Measurements from ENCODE around the gene RELL2.

The RELL2 gene

GRCh38 chr5:141640698-141641097 is 3.9 kb downstream of the RELL2 start:
- Histone ChIP-seq H3K9ac (ENCODE audit: insufficient read length, low read depth) (no peak overlapping the region), H3K36me3 (ENCODE audit: insufficient read depth, insufficient read length, low read length) (peaks cover 28% of the 10 kb centered on the region), H3K27me3 (ENCODE audit: insufficient read depth, insufficient read length) (no peaks in the 10 kb centered on the region), H3K9me3 (ENCODE audit: insufficient read depth, low read length) (no peaks in the 10 kb centered on the region), H3K4me1 (ENCODE audit: insufficient read depth, insufficient read length) (peaks cover 4% of the 10 kb centered on the region), H3K4me3 (ENCODE audit: insufficient read length, low read depth) (no peak overlapping the region)
- TF ChIP-seq SUZ12 (IDR thresholded peaks at IDR 0.05; ENCODE audit: extremely low read depth, insufficient read depth, insufficient read length) (no peak), YY1 (IDR thresholded peaks at IDR 0.05; ENCODE audit: insufficient read depth, insufficient read length) (no peak), ZNF274 (IDR thresholded peaks at IDR 0.05; ENCODE audit: low read depth, low read length) (no peak)
- DNase-seq (ENCODE audit: low read depth, low spot score): no peak

GRCh38 chr5:141641634-141642267 is 5.0 kb downstream of the RELL2 start:
- DNase-seq (ENCODE audit: low read depth, low spot score): no peak

GRCh38 chr5:141646026-141646425 is 9.2 kb downstream of the RELL2 start:
- TF ChIP-seq YY1 (IDR thresholded peaks at IDR 0.05; ENCODE audit: insufficient read depth, insufficient read length) (no peak), SUZ12 (IDR thresholded peaks at IDR 0.05; ENCODE audit: extremely low read depth, insufficient read depth, insufficient read length) (no peak)
- Histone ChIP-seq H3K9me3 (ENCODE audit: insufficient read depth, low read length) (no peaks in the 10 kb centered on the region), H3K4me3 (ENCODE audit: insufficient read length, low read depth) (no peak overlapping the region), H3K36me3 (ENCODE audit: insufficient read depth, insufficient read length, low read length) (peaks cover 32% of the 10 kb centered on the region), H3K27me3 (ENCODE audit: insufficient read depth, insufficient read length) (no peaks in the 10 kb centered on the region), H3K9ac (ENCODE audit: insufficient read length, low read depth) (no peak overlapping the region), H3K4me1 (ENCODE audit: insufficient read depth, insufficient read length) (peaks cover 8% of the 10 kb centered on the region)
- DNase-seq (ENCODE audit: low read depth, low spot score): no peak

More at GRCh38 chr5:141641634-141642267, 5.0 kb downstream of the RELL2 start:
- H3K4me1 ChIP-seq (ENCODE audit: insufficient read depth, insufficient read length): peaks cover 6% of the 10 kb centered on the region
- no peak overlapping the region for H3K9ac ChIP-seq (ENCODE audit: insufficient read length, low read depth)
- H3K9me3 ChIP-seq (ENCODE audit: insufficient read depth, low read length): no peaks in the 10 kb centered on the region
- no peaks in the 10 kb centered on the region for H3K27me3 ChIP-seq (ENCODE audit: insufficient read depth, insufficient read length)
- peaks cover 37% of the 10 kb centered on the region for H3K36me3 ChIP-seq (ENCODE audit: insufficient read depth, insufficient read length, low read length)
- no peak for TF ChIP-seq ZNF274 (IDR thresholded peaks at IDR 0.05; ENCODE audit: low read depth, low read length)
- TF ChIP-seq YY1 (IDR thresholded peaks at IDR 0.05; ENCODE audit: insufficient read depth, insufficient read length): no peak
- no peak for TF ChIP-seq SUZ12 (IDR thresholded peaks at IDR 0.05; ENCODE audit: extremely low read depth, insufficient read depth, insufficient read length)
- no peak overlapping the region for H3K4me3 ChIP-seq (ENCODE audit: insufficient read length, low read depth)

GRCh38 chr5:141647242-141647641 is 10.4 kb downstream of the RELL2 start:
- Histone ChIP-seq H3K36me3 (ENCODE audit: insufficient read depth, insufficient read length, low read length) (peaks cover 26% of the 10 kb centered on the region), H3K4me3 (ENCODE audit: insufficient read length, low read depth) (no peak overlapping the region), H3K4me1 (ENCODE audit: insufficient read depth, insufficient read length) (peaks cover 8% of the 10 kb centered on the region), H3K27me3 (ENCODE audit: insufficient read depth, insufficient read length) (peaks cover 7% of the 10 kb centered on the region), H3K9me3 (ENCODE audit: insufficient read depth, low read length) (no peaks in the 10 kb centered on the region), H3K9ac (ENCODE audit: insufficient read length, low read depth) (no peak overlapping the region)
- TF ChIP-seq YY1 (IDR thresholded peaks at IDR 0.05; ENCODE audit: insufficient read depth, insufficient read length) (no peak), SUZ12 (IDR thresholded peaks at IDR 0.05; ENCODE audit: extremely low read depth, insufficient read depth, insufficient read length) (no peak), ZNF274 (IDR thresholded peaks at IDR 0.05; ENCODE audit: low read depth, low read length) (no peak)
- DNase-seq (ENCODE audit: low read depth, low spot score): no peak

- Histone ChIP-seq H3K4me1 (ENCODE audit: insufficient read depth, insufficient read length) (peaks cover 8% of the 10 kb centered on the region), H3K4me3 (ENCODE audit: insufficient read length, low read depth) (no peak overlapping the region), H3K27me3 (ENCODE audit: insufficient read depth, insufficient read length) (peaks cover 11% of the 10 kb centered on the region), H3K9ac (ENCODE audit: insufficient read length, low read depth) (no peak overlapping the region), H3K36me3 (ENCODE audit: insufficient read depth, insufficient read length, low read length) (peaks cover 22% of the 10 kb centered on the region), H3K9me3 (ENCODE audit: insufficient read depth, low read length) (no peaks in the 10 kb centered on the region)
- DNase-seq (ENCODE audit: low read depth, low spot score): no peak
- TF ChIP-seq ZNF274 (IDR thresholded peaks at IDR 0.05; ENCODE audit: low read depth, low read length) (no peak), SUZ12 (IDR thresholded peaks at IDR 0.05; ENCODE audit: extremely low read depth, insufficient read depth, insufficient read length) (no peak), YY1 (IDR thresholded peaks at IDR 0.05; ENCODE audit: insufficient read depth, insufficient read length) (no peak)
These were observed 11.1 kb downstream of the RELL2 start for GRCh38 chr5:141647851-141648250.

GRCh38 chr5:141649056-141649688 is 12.4 kb downstream of the RELL2 start:
- peaks cover 29% of the 10 kb centered on the region for H3K36me3 ChIP-seq (ENCODE audit: insufficient read depth, insufficient read length, low read length)
- no peak overlapping the region for H3K9ac ChIP-seq (ENCODE audit: insufficient read length, low read depth)
- TF ChIP-seq SUZ12 (IDR thresholded peaks at IDR 0.05; ENCODE audit: extremely low read depth, insufficient read depth, insufficient read length) (no peak), YY1 (IDR thresholded peaks at IDR 0.05; ENCODE audit: insufficient read depth, insufficient read length) (no peak), ZNF274 (IDR thresholded peaks at IDR 0.05; ENCODE audit: low read depth, low read length) (no peak)
- peaks cover 11% of the 10 kb centered on the region for H3K27me3 ChIP-seq (ENCODE audit: insufficient read depth, insufficient read length)
- no peak overlapping the region for H3K4me3 ChIP-seq (ENCODE audit: insufficient read length, low read depth)
- no peaks in the 10 kb centered on the region for H3K9me3 ChIP-seq (ENCODE audit: insufficient read depth, low read length)
- DNase-seq (ENCODE audit: low read depth, low spot score): no peak
- peaks cover 8% of the 10 kb centered on the region for H3K4me1 ChIP-seq (ENCODE audit: insufficient read depth, insufficient read length)

GRCh38 chr5:141649972-141650371 is 13.2 kb downstream of the RELL2 start:
- Histone ChIP-seq H3K4me3 (ENCODE audit: insufficient read length, low read depth) (no peak overlapping the region), H3K9ac (ENCODE audit: insufficient read length, low read depth) (no peak overlapping the region), H3K4me1 (ENCODE audit: insufficient read depth, insufficient read length) (peaks cover 8% of the 10 kb centered on the region), H3K27me3 (ENCODE audit: insufficient read depth, insufficient read length) (peaks cover 11% of the 10 kb centered on the region), H3K9me3 (ENCODE audit: insufficient read depth, low read length) (no peaks in the 10 kb centered on the region), H3K36me3 (ENCODE audit: insufficient read depth, insufficient read length, low read length) (peaks cover 25% of the 10 kb centered on the region)
- DNase-seq (ENCODE audit: low read depth, low spot score): no peak
- TF ChIP-seq SUZ12 (IDR thresholded peaks at IDR 0.05; ENCODE audit: extremely low read depth, insufficient read depth, insufficient read length) (no peak), YY1 (IDR thresholded peaks at IDR 0.05; ENCODE audit: insufficient read depth, insufficient read length) (no peak), ZNF274 (IDR thresholded peaks at IDR 0.05; ENCODE audit: low read depth, low read length) (no peak)

Data from NT2/D1 (cell line).